Stimulated activated CD4-positive, alpha-beta T cell treated with anti-CD3 and anti-CD28 coated beads, Interleukin-4, amount 100 ng/mL, for 4 hours (primary cell): Measurements from ENCODE around the gene THOC6.
A peak's percentile ranks its signal among the peaks of the same experiment; 100 is the strongest.
"Not testable (repeated sequence)": the region's sequence is repeated elsewhere in the genome, so short reads cannot be mapped to it uniquely, and the experiment has no call there.

Experiments used
- DNase-seq, 2 experiments: peaks; one replicate each; pipeline ENCODE4 v3.0.0-alpha.2; 2020

Gene THOC6

GRCh38 chr16:3057181-3058138 is 33.6 kb downstream of the THOC6 start:
- DNase-seq, result no peak

GRCh38 chr16:3058139-3059030 is 34.5 kb downstream of the THOC6 start:
- DNase-seq, result peak; percentile 44

- DNase-seq, result peak; percentile 82 to 89
Measured at GRCh38 chr16:3059041-3059722, 35.3 kb downstream of the THOC6 start.

GRCh38 chr16:3059723-3060242 is 35.9 kb downstream of the THOC6 start:
- DNase-seq, result no peak

DNA sequence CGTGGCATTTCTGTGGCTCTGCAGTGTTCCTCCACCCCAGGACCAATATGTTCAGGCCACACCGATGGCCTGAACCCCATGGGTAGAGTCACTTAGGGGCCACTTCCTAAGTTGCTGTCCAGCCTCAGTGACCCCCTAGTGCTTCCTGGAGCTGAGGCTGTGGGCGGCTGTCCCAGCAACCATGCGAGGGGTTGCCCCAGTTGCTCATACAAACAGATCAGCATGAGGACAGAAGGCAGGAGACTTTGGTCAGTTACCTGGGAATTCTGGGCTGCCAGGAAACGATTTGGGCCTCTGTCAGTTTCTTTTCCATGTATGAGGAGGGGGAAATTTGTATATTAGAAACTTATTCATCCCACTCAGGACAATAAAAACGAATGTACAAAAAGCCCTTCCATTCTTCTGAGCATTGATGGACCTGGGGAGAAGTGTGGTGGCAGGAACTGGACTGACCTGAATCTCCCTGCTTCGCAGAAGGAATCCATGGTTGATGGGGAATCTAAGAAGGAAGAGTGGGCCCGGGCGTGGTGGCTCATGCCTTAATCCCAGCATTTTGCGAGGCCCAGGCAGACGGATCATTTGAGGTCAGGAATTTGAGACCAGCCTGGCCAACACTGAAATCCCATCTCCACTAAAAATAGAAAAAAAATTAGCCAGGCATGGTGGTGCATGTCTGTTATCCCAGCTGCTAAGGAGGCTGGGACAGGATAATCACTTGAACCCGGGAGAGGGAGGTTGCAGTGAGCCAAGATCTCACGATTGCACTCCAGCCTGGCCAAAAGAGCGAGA is 36.7 kb downstream of the THOC6 start:
- no peak for DNase-seq

DNA sequence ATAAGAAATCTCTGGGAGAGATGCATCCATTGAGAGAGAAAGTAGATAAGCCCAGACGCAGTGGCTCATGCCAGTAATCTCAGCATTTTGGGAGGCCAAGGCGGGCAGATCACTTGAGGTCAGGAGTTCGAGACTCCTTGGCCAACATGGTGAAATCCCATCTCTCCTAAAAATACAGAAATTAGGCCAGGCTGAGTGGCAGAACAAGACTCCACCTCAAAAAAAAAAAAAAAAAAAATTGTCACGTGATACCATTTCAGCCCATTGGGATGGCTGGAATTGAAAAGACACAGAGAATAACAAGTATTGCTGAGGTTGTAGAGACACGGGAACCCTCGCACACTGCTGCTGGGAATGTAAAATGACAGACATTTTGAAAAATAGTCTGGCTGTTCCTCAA is 38.7 kb downstream of the THOC6 start:
- no peak for DNase-seq

GRCh38 chr16:3063625-3064386 is 40.0 kb downstream of the THOC6 start:
- no peak for DNase-seq

DNA sequence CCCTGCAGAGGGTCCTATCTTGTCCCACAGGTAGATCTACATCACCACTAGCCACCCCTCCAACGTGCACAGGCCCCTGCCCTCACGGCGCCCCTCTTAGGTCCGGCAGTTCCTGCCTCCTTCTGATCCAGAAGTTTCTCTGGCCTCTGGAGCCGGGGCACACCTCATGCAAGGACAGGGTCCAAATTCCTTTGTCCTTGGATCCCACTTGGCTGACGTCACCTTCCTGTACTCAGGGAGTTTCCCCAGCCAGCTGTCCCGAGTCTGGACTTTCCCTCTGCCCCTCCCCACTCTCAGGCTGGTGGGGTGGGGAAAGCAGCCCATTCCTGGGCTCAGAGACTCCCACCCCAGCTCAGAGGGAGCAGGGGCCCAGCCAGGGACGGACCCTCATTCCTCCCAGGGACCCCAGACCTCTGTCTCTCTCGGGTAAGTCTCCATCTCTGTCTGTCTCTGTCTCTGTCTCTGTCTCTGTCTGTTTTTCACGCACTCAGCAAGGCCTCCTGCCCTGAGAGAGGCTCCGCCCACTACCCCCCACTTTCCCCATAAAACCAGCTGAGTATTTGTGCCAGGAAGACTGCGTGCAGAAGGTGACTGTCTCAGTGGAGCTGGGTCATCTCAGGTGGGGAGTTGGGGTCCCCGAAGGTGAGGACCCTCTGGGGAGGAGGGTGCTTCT is 41.4 kb downstream of the THOC6 start, which contains the start of gene IL32:
Gene IL32, plus strand, starts transcription at position 572 of the 673 bp plus-strand sequence. CDS start 172 bp downstream, outside the sequence.
- DNase-seq, result peak; percentile 66 to 74

GRCh38 chr16:3065742-3066439 is 42.1 kb downstream of the THOC6 start:
- DNase-seq, result no peak

DNA sequence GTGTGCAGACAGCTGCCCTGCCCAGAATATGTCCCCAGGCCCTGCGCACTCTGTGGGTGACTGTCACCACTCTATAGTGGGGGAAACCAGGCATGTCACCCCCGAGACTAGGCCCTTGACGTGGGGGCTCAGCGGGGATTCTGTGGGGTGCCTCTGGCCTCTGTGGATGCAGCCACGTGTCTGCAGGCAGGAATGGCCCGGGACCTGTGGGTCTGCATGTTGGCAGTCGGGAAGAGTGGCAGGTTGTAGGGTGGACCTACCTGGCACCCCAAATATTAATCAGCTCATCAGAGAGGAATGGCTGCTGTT is 42.6 kb downstream of the THOC6 start:
- no peak for DNase-seq

- DNase-seq, result no peak
Measured at GRCh38 chr16:3068487-3068886, 44.7 kb downstream of the THOC6 start.

DNA sequence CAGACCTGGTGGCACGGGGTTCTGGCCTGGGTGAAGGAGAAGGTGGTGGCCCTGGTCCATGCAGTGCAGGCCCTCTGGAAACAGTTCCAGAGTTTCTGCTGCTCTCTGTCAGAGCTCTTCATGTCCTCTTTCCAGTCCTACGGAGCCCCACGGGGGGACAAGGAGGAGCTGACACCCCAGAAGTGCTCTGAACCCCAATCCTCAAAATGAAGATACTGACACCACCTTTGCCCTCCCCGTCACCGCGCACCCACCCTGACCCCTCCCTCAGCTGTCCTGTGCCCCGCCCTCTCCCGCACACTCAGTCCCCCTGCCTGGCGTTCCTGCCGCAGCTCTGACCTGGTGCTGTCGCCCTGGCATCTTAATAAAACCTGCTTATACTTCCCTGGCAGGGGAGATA is 45.3 kb downstream of the THOC6 start:
- DNase-seq, result not testable (repeated sequence)

- DNase-seq, result no peak
Measured at GRCh38 chr16:3070608-3071111, 46.8 kb downstream of the THOC6 start.

GRCh38 chr16:3071655-3072054 is 47.8 kb downstream of the THOC6 start:
- no peak for DNase-seq

- DNase-seq, result not testable (repeated sequence)
Measured at GRCh38 chr16:3072148-3072547, 48.3 kb downstream of the THOC6 start.

DNA sequence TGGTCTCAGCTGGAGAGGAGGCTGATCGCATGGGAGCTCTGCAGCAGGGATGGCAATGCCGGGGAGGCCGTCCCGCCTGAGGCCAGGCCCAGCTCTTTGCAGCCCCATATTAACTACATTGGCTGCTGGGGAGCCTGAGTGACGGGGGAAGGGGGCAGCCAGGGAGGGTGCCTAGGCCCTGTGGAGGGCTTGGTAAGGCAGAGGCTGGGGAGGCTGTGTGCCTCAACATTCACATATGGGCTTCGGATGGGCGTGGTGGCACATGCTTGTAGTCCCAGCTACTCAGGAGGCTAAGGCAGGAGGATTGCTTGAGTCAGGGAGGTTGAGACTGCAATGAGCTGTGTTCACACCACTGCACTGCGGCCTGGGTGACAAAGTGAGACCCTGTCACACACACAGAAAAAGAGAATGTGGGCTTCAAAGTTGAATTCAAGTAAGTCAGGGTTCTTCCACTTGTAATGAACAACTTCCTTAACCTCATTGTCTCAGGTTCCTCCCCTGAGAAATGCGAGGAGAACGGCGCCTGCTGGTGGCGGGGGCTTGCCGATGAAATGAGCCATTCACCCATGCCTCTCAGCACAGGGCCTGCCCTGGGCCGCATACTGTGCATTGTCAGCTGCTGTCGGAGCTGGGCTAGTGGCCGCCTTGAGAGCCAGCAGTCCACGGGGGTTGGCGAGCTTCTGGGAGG is 48.9 kb downstream of the THOC6 start:
- not testable (repeated sequence) for DNase-seq

DNA sequence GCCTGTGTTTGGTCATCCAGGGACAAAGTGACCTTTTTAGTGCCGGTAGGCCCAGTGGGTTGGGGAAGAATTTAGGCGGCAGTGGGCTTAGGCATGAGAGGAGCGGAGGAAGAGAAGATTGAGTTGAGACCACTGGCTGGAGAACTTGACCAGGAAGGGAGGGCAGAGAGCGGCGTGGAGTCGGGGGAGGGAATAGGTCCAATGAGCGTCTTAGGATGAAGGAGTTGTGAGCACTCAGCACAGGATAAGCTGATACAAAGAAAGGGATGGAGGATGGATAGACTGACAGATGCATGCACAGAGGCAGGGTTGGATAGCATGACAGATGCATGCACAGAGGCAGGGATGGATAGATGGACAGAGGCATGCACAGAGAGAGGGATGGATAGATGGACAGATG is 49.6 kb downstream of the THOC6 start:
- no peak for DNase-seq

DNA sequence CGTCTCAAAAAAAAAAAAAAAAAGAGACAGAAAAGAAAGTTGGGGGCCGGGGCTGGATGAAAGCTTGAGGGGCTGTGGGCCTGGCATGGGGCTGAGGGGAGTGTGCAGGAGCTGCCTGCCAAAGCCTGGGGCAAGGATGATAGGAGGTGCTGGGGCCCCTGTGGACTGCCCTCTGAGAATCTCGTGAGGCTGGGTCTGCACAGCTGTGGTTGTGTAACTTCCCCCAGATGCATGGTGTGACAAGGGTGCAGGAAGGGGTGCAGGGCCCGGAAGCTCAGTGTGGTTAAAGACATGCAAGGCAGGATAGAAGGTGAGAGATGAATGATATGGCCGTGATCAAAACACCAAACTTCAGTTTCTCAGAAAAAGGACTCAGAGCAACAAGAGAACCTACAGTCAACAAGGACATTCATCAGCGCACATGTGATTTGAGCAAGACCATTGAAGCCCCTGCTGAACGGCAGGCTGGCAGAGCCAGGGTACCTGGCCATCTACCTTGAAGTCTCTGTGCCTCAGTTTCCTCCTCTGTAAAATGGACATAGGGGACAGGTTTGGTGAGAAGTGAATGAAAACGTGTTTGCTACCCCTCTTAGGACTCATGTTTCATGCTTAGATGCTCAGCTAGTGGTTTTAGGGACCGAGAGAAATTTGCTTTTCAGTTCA is 51.2 kb downstream of the THOC6 start:
- peak; percentile 50 to 70 for DNase-seq
